CD4-positive, alpha-beta T cell treated with Interleukin-15 for 1 hour (primary cell): Measurements from ENCODE around the gene CAMK4.
"Not testable (repeated sequence)": the region's sequence is repeated elsewhere in the genome, so short reads cannot be mapped to it uniquely, and the experiment has no call there.

Experiments
- DNase-seq: peaks from one replicate; pipeline ENCODE4 v3.0.0-alpha.2; 2020

Gene CAMK4

DNA sequence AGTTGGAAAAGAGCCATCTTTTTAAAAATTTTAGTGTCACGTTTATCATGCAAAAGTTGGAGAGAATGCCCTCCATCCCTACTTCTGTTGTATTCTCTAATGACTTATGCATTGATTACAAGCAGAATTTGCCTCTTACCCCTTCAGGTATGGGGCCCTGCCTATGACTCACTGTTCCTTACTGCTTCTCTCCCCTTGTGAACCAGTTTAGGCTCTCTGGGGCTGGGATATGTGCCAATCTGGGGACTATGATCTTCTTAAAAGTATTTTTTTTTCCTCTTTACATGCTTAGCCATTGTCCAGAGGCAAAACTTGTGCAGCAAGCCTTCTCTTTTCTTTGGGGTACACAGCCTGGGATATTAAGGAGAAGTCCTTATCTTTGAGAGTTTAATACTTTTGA lies 37.4 kb downstream of the CAMK4 start:
- no peak for DNase-seq

DNA sequence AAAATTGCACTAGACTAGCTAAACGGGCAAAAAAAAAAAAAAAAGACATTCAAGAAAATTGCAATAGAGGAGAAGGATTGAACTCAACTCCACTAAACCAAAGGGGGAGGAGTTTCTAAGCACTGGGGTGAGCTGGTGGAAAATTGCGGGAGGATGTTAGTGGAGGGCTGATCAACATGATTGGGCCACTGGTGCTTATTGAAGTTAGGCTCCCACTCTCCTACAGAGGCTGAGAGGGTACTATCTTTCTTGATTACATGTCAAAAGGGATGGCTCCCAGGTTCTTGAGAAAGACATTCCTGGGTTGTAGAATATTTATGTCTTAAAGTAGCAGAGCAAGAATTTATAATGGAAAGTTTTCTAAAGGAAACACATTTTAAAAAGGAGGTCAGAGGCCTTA lies 38.0 kb downstream of the CAMK4 start:
- DNase-seq: no peak

DNA sequence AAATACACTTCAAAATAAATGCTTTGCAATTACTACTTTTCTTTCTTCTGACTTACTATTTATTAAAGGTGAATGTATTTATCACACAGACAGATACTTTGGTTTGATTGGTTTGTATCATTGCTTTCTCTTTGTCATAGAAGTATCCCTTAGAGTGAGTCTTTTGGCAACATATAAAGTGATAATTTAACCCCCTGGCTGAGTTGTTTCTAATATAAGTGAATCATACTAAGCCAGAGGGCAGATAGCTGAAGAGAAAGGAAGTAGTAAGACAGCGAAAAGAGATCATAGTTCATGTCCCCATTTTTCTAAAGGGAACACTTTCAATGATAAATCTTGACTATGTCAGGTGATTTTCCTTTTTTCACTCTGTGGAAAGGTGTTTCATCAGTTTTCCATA lies 38.6 kb downstream of the CAMK4 start:
- no peak for DNase-seq

DNA sequence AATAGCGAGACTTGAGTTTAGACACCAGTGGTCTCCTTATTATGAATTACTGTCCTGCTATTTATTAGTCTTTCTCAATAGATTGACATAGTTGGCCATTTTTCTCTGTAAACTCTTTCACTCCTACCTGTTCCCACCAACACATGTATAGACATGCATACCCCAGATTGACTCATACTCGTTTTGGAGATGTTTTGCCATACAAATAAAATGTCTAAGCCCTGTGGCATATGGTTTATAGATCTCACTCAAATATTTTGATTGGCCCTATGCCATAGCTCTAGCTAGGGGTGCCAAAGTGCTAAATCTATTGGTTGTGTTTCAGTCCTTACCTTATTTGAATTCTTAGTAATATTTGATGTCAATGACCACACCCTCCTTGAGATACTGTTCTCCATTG lies 42.3 kb downstream of the CAMK4 start:
- DNase-seq: no peak

DNA sequence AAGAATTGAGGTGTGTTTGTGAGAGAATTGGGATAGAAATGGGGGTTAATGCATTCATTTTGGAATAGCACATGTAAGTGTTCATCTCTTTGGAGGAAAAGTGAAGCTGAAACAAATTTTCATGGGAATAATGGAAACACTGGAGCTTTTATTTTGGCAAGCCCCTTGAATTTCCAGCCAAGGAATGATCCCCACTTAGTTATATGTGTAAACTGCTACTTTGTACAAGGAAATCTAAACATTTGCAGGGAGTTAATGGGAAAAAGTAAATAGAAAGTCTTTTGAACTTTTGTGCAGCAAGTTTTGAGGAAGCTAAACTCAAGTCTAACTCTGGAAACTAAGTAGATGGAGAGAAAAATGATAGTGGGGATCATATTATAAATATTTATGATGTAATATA lies 44.1 kb downstream of the CAMK4 start:
- no peak for DNase-seq

DNA sequence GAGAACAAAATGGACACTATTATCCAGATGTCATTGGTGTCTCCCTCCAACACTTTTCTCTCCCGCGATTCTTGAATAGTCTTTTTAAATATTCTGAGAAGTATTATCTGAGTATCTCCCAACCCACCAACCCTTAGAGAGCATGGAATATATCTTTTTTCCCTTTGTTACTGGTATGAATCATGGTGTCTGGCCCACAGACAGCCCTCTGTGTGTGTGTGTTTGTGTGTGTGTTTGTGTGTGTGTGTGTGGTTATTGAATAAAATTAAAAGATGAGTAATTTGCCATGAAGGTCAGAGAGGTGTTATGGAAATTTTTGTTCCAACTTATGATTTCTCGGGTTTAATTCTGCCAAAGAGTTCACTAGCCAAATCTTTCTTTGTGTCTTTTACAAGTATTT lies 47.7 kb downstream of the CAMK4 start:
- DNase-seq: no peak

DNA sequence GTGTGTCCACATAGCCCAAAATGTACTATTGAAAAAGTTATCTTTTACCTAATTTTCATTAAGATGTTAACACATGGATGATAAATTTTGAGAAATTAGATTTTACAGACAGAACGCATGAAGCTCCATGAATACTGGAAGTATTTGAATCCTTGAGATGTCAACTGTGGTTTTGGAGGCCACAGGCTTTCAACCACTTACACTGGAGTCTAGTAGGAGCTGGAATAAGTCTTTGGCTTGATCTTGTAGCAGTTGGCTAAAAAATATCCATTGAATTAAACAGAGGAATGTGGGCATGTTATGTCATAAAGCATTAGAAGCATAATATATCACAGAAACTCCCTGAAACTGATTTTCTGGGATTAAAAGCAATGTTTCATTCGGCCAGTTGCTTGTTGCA lies 52.9 kb downstream of the CAMK4 start:
- DNase-seq: no peak

DNA sequence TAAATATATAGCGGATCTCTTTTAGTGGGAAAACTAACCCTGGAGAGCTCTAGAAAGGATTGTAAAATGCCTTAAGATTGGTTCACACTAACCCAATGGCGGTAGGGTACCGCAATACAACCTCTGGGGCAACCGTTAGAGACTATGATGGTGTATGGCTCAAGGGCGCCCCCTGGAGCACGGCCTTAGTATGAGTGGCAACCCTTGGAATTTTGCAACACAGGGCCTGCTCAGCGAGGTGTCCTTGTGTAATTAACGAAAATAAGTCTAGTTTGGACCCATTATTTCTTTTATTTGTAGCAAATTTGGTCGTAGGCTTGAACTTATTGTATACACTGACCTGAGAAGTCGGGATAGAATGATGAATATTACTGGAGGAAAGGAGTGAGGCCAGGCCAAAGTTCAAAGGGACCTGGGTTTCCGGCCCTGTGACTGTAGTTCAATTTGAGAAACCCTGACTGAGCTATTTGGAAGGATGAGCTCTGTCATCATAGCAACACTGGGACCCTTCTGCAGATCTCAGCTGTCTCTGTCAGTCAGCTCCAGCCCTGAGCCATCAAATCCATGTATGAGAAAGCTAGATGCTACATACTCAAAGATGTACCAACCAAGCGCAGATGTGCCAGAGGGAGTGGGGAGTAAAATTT lies 54.8 kb downstream of the CAMK4 start:
- DNase-seq: peak; percentile 70

DNA sequence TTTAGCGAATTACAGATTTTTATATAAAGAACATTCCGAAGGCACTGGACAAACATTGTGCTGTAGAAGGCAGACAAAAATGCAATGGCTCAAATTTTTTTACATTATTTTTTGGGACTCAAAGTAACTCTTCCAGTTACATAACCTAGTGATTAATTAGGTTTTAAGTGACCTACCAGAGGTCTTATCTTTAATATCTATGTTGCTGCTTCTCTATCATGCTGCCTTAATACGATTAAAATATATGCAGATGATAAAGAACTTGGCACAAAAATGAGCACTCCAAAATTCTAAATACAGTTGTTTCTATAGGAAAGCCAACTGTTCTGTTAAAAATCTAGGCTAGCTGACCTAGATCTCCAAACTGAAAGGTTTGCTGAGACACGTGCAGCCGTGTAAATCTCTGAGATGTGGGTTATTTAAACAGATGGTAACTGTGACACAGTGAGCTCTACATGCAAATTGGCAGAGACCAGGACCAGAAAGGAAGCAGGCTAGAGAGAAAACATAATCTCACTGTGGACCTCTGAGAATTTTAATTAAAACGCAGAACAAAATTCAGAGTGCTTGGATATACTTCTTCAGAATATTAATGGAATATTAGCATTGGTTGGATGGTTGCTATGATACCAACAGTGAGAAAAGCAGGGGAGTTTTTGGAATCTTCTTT lies 56.2 kb downstream of the CAMK4 start:
- DNase-seq: no peak

DNA sequence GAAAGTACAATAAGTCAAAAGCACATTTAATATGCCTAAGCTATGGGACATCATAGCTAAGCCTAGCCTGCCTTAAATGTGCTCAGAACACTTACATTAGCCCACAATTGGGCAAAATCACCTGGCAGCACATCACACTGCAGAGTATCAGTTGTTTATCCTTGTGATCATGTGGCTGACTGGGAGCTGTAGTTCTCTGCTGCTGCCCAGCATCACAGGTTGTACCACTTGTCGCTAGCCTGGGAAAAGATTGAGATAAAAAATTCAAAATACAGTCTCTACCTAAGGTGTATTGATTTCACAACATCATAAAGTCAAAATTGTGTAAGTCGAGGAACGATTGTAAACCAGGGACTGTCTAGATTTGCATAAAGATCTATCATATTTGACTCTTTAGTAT lies 58.6 kb downstream of the CAMK4 start:
- DNase-seq: no peak

DNA sequence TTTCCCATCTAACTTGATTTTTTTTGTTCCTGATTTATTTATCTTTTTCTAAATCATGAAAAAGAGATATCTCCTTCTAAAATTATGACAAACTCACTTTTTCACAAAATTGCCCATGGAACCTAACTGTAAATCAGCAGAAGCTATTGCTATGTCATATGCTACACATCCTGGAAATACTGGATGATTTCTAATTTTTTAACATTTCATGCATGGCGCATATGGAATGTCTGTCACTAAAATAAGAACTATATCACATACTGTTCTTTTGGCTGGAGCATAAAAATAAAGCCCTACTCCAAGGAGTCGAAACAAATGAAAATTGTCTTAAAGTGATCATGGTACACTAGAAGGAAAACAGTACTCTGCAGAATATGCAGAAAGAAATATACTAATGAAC lies 60.6 kb downstream of the CAMK4 start:
- DNase-seq: no peak

DNA sequence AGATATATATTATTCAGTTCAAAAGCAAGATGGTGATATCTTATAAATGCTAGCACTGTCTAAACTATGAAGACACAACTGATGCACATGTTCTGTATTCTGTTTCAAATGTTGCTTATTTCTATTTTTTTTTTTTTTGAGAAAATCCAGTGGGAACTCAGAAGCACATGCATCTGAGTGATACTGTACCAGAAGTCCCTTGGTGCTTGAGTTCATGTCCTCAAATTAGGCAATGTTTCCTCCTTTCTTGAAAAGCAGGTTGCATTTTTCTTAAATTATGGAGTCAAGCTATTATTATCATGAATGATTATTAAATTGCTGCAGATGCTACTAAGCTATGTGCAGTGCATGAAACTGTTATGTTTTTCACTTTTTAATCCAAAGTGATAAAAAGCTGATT lies 70.4 kb downstream of the CAMK4 start:
- no peak for DNase-seq

DNA sequence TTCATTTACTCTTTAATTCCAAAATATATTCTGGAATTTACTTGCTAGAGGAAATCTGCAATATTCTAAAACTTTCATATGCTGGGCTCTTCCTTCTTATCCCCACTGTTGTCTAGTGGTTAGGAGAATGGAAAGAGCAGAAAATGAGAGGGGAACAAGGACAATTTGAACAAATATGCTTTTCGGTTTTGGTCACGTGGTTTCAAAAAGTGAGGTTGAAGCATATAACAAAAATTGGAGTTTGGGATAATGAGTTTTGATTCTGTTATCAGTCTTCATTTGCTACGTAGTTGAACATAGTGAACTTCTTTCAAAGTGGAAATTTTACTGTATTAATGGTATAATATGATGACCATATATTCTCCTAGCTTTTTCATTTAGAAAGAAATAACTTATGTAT lies 71.5 kb downstream of the CAMK4 start:
- DNase-seq: no peak

DNA sequence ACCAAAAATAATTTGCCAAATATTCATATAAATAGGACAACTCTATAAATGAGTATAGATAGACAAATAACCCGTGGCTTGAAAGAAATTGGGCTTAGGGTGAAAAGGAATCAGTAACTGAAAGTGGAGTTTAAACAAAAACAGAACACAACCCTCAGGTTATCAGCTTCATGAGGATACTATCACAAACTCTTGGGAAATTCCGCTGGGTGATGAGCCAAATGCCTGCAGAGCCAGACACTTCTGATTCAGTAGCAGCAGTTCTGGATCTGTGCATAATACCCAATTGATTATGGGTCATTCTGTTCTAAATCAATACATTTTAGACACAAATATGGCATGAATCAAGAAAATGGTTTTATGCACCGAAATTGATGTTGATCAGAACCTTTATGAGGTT lies 72.4 kb downstream of the CAMK4 start:
- DNase-seq: no peak

DNA sequence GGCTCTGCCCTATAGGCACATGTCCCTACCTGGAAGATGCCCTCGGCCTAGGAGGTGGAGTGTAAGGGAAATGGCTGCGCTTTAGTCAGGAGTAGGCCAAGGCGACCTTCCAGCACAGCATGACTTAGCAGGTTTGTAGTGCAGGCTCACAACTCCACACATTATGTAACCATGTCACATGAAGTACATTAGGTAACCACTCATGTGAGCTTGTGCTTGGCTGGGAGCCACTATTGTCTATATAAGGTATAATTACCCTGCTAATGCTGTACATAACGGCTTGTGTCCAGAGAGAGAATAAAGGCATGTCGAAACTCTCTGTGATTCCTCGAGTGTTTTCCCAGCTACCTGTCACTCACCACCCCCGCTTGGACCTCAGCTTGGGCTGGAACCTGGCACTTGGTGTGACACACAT lies 74.9 kb downstream of the CAMK4 start:
- DNase-seq: no peak

DNA sequence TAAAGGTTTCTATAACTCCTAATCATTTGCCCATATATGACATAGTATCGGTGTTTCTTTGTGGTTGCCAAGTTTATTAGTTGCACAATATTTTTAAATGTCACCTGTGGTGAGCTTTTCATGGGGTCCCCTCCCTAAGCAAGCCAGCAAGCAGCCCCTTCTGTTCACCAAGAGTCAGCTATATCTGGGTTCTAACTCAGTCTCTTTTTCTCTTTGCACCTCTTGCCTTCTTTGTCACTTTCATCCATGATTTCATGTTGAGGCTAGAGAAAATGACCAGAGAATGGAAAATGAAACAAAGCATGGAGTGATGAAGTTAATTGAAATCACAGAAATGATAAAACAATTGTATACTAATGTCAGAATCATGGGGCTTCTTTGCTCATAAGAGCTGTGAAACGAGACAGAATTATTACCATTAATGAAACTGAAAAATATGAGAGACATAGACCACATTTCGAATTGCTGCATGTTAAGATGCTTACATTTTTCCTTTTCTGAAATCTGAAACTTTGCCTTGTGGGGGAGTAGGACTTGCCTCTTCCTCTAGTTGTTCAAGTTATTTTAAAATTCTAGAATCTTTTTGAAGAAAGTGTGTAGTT lies 75.7 kb downstream of the CAMK4 start:
- DNase-seq: no peak

DNA sequence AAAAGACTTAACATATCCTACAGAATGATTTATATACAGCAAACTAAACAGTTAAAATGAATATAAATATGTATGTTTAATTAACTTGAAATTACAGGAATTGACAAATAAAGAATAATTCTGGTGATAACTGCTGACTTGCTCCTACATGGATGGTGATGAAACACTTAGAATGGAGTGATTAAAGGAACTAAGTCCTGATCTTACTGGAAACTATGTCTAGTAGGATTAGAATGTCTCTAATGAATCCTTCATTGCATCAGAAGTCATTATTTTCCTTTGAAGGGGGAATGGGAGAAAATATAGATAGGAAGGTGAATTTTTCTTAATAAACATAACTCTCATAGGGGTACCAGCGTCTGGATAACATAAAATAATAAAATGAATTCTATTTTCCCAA lies 77.1 kb downstream of the CAMK4 start:
- DNase-seq: no peak

DNA sequence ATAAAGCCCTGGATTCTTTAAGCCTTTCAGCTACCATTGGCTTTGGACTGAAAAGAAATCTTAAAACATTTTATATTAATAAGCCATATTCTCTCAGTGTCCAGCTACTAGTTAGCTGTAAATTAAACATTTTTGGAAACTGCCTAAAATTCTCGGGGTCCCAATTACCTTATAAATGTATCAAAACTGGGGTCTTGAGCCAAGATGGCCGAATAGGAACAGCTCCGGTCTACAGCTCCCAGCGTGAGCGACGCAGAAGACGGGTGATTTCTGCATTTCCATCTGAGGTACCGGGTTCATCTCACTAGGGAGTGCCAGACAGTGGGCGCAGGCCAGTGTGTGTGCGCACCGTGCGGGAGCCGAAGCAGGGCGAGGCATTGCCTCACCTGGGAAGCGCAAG lies 77.9 kb downstream of the CAMK4 start:
- DNase-seq: not testable (repeated sequence)

DNA sequence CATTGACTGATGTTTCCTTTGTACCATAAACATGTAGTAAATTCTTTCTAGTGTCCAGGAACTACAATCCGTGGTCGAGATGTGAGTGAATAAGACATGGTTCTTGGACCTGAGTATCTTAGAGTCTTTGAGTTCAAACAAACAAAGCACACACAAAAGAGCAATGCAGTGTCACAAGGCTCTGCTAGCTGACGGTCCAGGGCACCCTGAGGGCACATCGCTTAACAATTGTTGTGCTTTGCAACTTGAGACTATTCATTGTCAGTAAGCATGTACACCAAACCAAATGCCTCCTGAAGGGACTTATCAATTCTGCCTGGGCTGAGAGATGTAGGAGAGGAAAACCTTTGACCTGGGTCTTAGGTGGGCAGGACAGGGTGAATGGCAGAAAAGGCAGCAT lies 84.8 kb downstream of the CAMK4 start:
- no peak for DNase-seq

DNA sequence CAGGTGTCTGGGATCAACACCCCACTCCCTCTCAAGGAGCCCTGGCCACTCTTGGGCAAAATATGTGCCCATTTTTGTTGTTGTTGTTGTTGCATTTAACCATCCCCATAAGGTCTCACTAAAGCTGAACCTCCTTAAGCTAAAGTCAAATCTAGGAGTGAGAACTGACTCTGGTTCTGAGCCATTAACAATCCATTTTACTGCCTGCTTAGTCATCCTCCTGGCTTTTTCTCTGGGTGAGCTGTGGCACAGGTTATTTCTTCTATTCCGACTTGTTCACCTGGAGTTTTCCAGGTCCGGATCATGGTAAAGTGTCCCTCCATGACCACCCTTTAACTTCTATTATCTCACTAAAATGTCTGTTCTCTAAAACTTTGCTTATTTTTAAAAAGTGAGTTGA lies 85.2 kb downstream of the CAMK4 start:
- no peak for DNase-seq

DNA sequence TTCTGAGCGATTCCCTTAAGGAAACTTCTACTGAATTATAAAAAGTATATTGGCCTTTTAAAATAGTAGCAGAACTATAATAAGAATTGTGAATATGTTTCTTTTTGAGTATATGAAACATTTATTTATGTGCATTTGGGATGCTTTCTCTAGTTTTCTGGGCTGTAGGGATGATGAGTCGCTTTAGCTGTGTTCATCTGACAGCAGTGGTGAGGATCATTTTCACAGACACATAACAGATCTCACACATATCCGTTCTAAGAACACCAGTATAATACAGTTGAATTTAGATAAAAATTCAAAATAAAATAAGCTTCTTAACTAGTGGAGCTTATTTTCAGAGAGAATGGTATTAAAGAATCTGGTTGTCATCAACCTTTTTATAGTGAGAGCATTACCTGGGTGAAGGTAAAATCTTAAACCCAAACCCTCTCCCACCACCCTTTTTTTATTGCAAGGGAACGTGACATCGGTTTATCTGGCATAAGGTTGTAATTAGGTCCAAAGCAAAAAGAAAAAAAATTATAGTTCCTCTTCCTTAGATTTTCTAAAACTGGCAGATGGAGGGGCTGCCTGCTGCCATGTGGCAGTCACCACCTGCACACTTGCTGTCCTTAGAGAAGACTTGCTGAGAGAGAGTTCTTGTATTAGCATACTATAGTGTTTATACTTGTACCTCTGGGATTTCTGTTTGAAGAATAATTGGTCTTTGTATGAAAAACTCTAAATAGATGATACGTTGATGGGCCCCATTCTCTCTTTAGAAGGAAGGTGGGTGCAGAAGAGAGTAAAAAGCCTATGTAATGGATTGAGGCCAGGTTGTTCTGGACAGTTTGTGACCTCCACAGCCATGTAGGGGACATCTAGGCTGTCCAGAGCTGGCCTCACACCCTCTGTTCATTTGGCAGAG lies 86.8 kb downstream of the CAMK4 start:
- no peak for DNase-seq

DNA sequence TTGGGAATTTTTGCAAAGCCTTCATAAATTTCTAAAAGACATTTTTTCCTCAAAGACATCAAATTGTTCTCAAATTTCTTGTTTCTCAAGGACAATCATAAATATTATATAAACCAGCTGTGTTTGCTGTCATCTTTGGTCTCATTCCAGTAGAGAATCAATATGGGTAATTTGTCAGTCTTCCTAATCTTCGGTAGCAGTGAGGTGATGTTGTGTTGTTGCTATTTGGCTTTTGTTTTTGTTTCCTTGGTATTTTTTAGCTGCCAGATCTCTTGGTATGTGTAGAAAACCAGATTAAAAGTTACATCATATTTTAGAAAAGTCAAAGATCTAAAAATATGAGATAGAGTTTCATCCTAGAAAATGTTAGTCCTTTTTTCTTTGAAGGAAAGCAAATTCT lies 87.5 kb downstream of the CAMK4 start:
- no peak for DNase-seq

DNA sequence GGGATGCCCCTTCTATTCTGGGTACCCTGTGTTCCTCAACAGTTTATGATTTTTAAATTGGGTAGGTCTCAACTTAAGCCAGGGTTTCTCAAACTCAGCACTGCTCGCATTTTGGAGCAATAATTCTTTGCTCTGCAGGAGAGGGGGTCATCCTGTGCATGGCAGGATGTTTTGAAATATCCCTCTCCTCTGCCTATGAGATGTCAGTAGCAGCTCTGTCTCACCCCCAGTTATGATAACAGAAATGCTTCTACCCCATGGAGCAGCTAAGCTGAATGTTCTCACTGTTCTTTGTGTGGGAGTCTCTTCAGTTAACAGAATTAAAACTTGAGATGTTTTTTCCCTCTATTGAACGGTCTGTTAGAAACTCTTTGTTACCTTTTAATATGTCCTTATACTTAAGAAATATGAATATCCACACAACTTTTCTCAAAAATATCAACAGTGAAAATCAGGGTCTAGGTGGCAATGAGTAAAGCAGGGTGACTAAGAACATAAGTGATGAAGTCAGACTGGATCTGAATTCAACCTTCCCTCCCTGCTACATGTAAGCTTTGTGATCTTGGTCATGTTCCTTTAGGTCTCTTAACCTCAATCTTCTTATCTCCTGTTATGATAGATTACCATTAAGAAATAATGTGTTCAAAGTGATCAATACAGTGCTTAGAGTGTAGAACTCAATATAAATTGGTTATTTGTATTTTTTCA lies 89.0 kb downstream of the CAMK4 start:
- DNase-seq: no peak
